GM21825 (cell line): ENCODE results near the gene MORN2.
"Not testable (repeated sequence)": the region's sequence is repeated elsewhere in the genome, so short reads cannot be mapped to it uniquely, and the experiment has no call there.

Experiments used
- ATAC-seq: cut with Tn5 transposase; IDR thresholded peaks from one replicate; pipeline ENCODE4 v1.9.1; 2021; ENCODE audit warnings: mild to moderate bottlenecking, moderate library complexity; ENCODE audit not compliant: unreplicated experiment

Gene MORN2

DNA sequence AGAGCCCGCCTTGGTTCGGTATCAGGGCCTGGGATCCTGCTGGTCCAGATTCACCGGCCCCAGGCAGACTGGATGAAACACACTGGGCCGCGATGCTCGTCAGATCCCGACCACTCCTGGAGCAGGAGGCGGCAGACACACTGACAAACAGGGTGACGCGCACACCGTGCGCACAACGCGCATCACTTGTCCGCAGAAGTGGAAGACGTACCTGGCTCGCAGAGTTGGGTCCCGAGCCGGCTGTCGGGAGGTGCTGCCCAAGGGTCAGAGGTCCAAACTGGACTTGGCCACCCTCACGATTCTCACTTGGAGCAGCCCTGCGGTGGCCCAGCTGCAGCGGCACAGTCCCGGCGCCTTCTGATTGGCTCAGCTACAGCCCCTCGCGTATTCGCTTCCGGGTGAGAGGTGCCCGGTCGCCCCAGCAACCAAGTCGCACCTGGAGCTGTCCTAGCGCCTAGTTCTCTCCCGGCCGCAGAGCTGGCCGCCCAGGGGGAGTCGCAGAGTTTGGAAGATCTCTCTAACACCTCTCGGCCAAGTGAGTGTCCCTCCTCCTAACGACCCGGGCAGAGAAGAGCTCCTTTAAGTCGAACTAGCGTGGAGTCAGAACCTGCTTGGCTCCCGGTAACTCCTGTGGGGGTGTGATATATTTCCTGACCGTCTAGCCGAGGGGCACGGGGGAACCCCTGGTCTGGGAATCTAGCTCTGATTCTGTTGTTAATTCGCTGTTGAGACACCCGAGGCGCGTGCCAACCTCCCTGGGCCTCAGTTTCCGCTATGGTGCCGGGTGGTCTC lies at the start of gene MORN2, which contains the start of gene DHX57:
Gene MORN2, plus strand, starts transcription at position 401 of the 792 bp plus-strand sequence.
Gene DHX57, minus strand, starts transcription at position 359 of the 792 bp plus-strand sequence. CDS start 7,529 bp downstream, outside the sequence.
- peak; percentile 100 for ATAC-seq

DNA sequence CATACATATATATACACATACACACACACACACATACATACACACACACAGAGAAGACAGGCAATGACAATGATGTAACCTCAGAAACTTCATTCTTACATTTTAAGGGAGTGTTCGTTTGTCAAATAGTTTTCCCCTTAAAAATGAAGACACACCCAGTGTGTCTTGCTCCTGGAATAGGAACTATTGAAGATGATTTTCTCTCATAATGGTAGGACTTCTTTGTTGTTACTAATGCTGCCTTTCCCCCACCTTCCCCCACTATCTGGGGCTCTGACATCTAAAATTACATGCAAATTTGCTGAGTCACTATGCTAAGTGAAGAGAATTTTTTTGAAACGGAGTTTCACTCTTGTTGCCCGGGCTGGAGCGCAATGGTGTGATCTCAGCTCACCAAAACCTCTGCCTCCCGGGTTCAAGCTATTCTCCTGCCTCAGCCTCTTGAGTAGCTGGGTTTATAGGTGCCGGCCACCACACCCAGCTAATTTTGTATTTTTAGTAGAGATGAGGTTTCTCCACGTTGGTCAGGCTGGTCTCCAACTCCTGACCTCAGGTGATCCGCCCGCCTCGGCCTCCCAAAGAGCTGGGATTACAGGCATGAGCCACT lies 48.1 kb upstream of the MORN2 start:
- ATAC-seq, result not testable (repeated sequence)

DNA sequence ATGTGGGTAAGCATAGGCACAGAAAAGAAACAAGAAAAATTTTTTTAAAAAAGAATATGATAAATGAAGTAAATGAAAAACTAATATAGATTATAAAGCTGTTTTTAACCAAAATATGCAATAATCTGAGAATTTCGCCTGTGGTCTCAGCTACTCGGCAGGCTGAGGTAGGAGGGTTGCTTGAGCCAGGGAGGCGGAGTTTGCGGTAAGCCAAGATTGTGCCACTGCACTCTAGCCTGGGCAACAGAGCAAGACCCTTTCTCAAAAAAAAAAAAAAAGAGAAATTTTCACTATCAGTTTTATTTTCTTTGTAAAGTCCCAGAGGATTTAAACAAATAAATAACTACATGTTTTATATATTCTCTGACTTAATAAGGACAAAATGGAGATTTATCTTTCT lies 47.3 kb upstream of the MORN2 start:
- no peak for ATAC-seq

- ATAC-seq, result no peak
Observed at GRCh38 chr2:38829971-38830370, 45.8 kb upstream of the MORN2 start.

DNA sequence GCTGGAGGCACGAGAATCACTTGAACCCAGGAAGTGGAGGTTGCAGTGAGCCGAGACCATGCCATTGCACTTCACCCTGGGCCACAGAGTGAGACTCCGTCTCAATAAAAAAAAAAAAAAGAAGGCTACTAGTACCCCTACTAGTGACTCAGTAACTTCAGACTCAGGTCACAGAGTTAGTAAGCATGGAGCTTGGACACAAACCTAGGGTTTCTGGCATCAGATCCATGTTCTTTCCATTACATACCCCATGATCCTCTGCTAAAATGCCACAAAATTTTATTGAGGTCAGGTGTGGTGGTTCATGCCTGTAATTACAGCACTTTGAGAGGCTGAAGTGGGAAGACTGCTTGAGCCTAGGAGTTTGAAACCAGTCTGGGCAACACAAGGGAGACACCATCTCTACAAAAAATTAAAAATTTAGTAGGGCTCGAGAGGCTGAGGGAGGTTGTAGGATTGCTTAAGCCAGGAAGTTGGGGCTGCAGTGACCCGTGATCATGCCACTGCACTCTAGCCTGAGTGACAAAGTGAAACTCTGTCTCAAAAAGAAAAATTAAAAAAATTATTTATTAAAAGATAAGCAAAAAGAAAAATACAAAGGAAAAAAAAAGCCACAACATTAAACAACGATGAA lies 45.1 kb upstream of the MORN2 start:
- no peak for ATAC-seq

GRCh38 chr2:38835015-38835601 lies 40.7 kb upstream of the MORN2 start:
- ATAC-seq, result no peak

DNA sequence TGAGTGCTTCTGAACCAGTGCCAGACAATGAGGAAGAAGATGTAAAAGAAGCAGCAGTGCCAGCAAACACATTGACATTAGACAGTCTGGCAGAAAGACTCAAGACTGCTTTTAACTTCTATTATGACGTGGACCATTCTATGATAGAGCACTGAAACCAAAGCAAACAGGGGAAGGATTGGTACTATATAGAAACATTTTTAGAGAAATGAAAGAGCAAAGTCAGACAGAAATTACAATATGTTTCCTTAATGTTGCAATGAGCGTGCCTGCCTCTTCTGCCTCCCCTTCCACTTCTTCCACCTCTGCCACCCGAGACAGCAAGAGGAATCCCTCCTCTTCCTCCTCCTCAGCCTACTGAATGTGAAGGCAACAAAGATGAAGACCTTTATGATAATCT lies 39.8 kb upstream of the MORN2 start:
- ATAC-seq, result peak; percentile 95

DNA sequence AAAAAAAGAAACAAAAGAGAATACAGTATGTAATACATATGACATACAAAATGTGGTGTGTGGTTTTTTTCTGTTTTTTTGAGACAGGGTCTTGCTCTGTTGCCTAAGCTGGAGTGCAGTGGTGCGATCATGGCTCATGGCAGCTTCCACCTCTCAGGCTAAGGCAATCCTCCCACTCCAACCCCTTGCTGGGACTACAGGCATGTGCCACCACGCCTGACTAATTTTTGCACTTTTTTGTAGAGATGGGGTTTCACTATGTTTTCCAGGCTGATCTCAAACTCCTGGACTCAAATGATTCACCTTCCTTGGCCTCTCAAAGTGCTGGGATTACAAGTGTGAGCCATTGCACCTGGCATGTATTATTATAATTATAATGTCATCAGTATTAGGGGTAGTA lies 39.0 kb upstream of the MORN2 start:
- no peak for ATAC-seq

GRCh38 chr2:38850045-38850444 lies 25.7 kb upstream of the MORN2 start:
- peak; percentile 92 for ATAC-seq

DNA sequence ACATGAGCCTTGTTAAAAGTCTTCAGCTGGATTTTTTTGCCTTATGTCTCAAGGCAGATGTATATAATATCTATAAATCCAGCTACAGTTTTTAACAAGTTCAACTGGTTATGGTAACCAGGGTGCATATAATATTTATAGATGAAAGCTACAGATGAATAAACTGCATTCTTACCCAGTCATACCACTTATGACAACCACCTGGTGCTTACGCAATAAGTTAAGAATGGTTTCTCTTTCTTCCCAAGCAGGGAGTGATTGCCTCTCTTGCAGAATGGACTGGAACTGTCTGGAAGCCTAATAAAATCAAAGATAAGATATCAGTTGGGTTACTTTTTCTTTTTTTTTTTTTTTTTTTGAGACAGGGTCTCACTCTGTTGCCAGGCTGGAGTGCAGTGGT lies 19.6 kb upstream of the MORN2 start:
- no peak for ATAC-seq

- ATAC-seq, result no peak
Observed at GRCh38 chr2:38862476-38862875, 13.3 kb upstream of the MORN2 start.

DNA sequence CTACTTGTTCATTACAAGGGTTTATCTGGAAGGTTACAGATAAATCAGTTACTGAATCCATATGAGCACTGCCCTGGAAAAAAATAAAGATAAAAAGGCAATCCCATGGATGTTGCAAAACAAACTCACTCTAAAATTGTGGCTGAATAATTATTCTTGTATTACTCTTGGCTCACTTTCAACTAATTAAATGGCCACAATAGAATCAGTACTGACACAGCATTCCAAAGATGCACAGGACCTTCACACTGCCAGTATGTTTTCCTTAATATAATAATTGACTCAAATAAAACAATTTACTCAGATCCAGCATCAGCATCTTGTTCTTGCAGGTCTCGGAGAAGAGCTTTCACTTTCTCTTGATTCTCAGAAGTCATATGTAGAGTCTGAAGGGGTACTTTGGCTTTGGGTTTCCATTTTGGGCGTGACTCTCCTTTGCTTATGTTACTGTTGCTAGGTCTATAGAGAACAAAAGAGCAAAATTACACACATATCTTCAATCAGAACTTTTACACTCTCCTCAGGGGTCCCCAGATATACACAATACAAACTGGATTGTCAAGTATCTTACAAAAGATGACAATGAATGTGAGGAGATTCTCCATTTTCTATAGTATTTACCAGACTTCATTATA lies 12.6 kb upstream of the MORN2 start:
- ATAC-seq, result no peak

- no peak for ATAC-seq
Observed at GRCh38 chr2:38866773-38867443, 8.9 kb upstream of the MORN2 start.

DNA sequence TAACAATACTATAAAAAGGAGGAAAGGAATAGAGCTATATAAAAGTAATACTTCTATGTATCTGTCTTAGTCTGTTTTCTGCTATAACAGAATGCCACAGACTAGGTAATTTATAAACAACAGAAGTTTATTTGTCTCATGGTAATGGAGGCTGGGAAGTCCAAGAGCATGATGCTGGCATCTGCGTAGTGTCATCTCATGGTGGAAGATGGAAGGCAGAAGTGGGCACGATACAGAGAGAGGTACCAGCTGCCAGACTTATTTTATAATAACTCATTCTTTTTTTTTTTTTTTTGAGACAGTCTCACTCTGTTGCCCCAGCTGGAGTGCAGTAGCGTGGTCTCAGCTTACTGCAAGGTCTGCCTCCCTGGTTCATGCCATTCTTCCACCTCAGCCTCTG lies 4.3 kb upstream of the MORN2 start:
- no peak for ATAC-seq

- ATAC-seq, result no peak
Observed at GRCh38 chr2:38873763-38874162, 2.0 kb upstream of the MORN2 start.

- no peak for ATAC-seq
Observed at GRCh38 chr2:38875227-38875575, 575 bp upstream of the MORN2 start.

GRCh38 chr2:38876407-38876806 lies 631 bp downstream of the MORN2 start:
- ATAC-seq, result no peak

DNA sequence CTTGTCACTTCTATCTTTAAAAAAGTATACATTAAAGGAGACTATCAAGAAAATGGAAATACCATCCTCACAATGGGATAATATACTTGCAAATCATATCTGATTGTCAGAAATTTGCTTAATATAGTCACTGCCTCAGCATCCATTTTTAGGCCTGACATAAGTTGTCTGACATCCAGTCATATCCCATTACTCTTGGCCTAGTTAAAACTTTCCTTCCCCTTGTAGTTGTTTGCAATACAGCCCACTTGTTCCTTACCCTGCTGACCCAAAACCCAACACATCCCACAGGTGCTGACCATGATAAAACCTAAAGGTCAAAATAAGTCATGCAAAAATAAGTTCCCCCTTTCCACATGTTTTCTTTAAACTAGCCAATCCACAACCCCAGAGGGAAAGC lies 10.3 kb downstream of the MORN2 start:
- no peak for ATAC-seq

DNA sequence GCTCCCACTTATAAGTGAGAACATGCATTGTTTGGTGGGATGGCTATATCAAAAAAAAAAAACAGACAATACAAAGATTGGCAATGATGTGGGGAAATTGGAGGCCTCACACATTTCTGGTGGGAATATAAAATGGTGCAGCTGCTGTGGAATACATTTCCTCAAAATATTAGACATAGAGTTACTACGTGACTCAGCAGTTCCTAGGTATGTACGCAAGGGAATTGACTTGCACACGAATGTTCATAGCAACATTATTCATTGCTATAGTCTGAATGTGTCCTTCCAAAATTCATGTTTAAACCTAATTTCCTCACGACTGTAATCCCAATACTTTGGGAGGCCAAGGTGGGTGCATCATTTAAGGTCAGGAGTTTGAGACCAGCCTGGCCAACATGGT lies 11.6 kb downstream of the MORN2 start:
- ATAC-seq, result no peak

DNA sequence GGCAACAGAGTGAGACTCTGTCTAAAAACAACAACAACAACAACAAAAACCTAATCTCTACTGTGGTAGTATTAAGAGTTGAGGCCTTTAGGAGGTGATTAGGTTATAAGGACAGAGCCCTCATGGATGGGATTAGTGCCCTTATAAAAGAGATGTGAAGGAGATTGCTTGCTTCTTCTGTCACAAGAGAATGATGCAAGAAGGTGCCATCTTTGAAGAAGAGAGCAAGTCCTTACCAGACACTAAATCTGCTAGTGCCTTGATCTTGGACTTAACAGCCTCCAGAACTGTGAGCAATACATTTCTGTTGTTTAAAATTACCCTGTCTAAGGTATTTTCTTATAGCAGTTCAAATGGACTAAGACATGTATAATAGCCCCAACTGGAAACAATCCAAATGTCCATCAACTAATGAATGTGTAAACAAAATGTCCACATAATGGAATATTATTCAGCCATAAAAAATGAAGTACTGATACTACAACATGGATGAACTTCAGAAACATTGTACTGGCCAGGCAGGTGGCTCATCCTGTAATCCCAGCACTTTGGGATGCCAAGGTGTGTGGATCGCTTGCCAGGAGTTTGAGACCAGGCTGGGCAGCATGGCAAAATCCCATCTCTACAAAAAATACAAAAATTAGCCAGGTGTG lies 12.3 kb downstream of the MORN2 start:
- no peak for ATAC-seq
